Astrocyte (in vitro differentiated cells and primary cell): ENCODE data around the gene TMEM44. TPM values are rescaled to one million over a fixed set of nuclear protein-coding genes. Genes with fewer than 3 reads are reported as not detected.
"Not testable (repeated sequence)": the region's sequence is repeated elsewhere in the genome, so short reads cannot be mapped to it uniquely, and the experiment has no call there.

ENCODE experiments used
- DNase-seq: peaks from one replicate; pipeline ENCODE4 v3.0.0-alpha.2; 2010; ENCODE audit warnings: low read depth
- FAIRE-seq: peaks from 2 replicates; lab custom pipeline; 2011; peaks lifted over from hg19 to GRCh38; lab: Jason Lieb, UNC
- H2AFZ ChIP-seq: 2 replicates; pipeline ENCODE4 v1.6.0; 2012; ENCODE audit warnings: low read depth, low read length, inconsistent platforms
- H3K27ac ChIP-seq: 2 replicates; pipeline ENCODE4 v1.5.1; 2011; ENCODE audit warnings: low read depth, low read length, inconsistent platforms
- H3K27me3 ChIP-seq: 2 replicates; pipeline ENCODE4 v1.6.0; 2011; ENCODE audit warnings: low read length, inconsistent platforms; ENCODE audit not compliant: insufficient read depth
- H3K36me3 ChIP-seq: 2 replicates; pipeline ENCODE4 v1.5.1; 2011; ENCODE audit warnings: low read length, inconsistent platforms; ENCODE audit not compliant: insufficient read depth
- H3K4me1 ChIP-seq: 2 replicates; pipeline ENCODE4 v1.5.1; 2011; ENCODE audit warnings: low read length, inconsistent platforms; ENCODE audit not compliant: insufficient read depth
- H3K4me2 ChIP-seq: 2 replicates; pipeline ENCODE4 v1.6.0; 2012; ENCODE audit warnings: low read length, inconsistent platforms
- H3K4me3 ChIP-seq: 2 replicates; pipeline ENCODE4 v1.5.1; 2011; ENCODE audit warnings: low read depth, mild to moderate bottlenecking, low read length, inconsistent platforms; ENCODE audit not compliant: insufficient read depth
- H3K79me2 ChIP-seq: 2 replicates; pipeline ENCODE4 v1.6.0; 2012; ENCODE audit warnings: mild to moderate bottlenecking, low read length, inconsistent platforms; ENCODE audit not compliant: insufficient read depth
- H3K9ac ChIP-seq: 2 replicates; pipeline ENCODE4 v1.6.0; 2012; ENCODE audit warnings: mild to moderate bottlenecking, low read length, inconsistent platforms
- H3K9me3 ChIP-seq: 2 replicates; pipeline ENCODE4 v1.5.1; 2012; ENCODE audit warnings: low read depth, mild to moderate bottlenecking, low read length, inconsistent platforms; ENCODE audit not compliant: insufficient read depth
- H4K20me1 ChIP-seq: 2 replicates; pipeline ENCODE4 v1.6.0; 2012; ENCODE audit warnings: low read length, inconsistent platforms; ENCODE audit not compliant: insufficient read depth
- H3K27ac Mint-ChIP-seq: one replicate; pipeline ENCODE4 v1.8.0; 2021; ENCODE audit warnings: mild to moderate bottlenecking, mixed read lengths; ENCODE audit not compliant: unreplicated experiment
- H3K27me3 Mint-ChIP-seq: one replicate; pipeline ENCODE4 v1.8.0; 2021; ENCODE audit warnings: low read depth, mixed read lengths; ENCODE audit not compliant: unreplicated experiment
- H3K36me3 Mint-ChIP-seq: one replicate; pipeline ENCODE4 v1.8.0; 2021; ENCODE audit warnings: low read depth, mixed read lengths; ENCODE audit not compliant: unreplicated experiment
- H3K4me1 Mint-ChIP-seq: one replicate; pipeline ENCODE4 v1.8.0; 2021; ENCODE audit warnings: low read depth, mixed read lengths; ENCODE audit not compliant: unreplicated experiment
- H3K4me3 Mint-ChIP-seq: one replicate; pipeline ENCODE4 v1.8.0; 2021; ENCODE audit warnings: mild to moderate bottlenecking, moderate library complexity, mixed read lengths; ENCODE audit not compliant: unreplicated experiment
- H3K9me3 Mint-ChIP-seq: one replicate; pipeline ENCODE4 v1.8.0; 2021; ENCODE audit warnings: mild to moderate bottlenecking, mixed read lengths; ENCODE audit not compliant: unreplicated experiment
- CTCF ChIP-seq: IDR thresholded peaks from 2 replicates; pipeline ENCODE4 v1.5.1; 2011; ENCODE audit warnings: low read depth, mild to moderate bottlenecking, inconsistent platforms, low read length, moderate library complexity; ENCODE audit not compliant: insufficient read depth
- EZH2 ChIP-seq: IDR thresholded peaks from 2 replicates; pipeline ENCODE4 v1.6.1; 2012; ENCODE audit warnings: mild to moderate bottlenecking, low read length, inconsistent platforms; ENCODE audit not compliant: insufficient read depth
- total RNA-seq: library from RNA; stranded (reverse); gene quantifications from 2 replicates; pipeline ENCODE4 v1.2.1, GENCODE V29; 2021

Gene TMEM44
- total RNA-seq, 1 donor from 2014 or later = 9.8 TPM

DNA sequence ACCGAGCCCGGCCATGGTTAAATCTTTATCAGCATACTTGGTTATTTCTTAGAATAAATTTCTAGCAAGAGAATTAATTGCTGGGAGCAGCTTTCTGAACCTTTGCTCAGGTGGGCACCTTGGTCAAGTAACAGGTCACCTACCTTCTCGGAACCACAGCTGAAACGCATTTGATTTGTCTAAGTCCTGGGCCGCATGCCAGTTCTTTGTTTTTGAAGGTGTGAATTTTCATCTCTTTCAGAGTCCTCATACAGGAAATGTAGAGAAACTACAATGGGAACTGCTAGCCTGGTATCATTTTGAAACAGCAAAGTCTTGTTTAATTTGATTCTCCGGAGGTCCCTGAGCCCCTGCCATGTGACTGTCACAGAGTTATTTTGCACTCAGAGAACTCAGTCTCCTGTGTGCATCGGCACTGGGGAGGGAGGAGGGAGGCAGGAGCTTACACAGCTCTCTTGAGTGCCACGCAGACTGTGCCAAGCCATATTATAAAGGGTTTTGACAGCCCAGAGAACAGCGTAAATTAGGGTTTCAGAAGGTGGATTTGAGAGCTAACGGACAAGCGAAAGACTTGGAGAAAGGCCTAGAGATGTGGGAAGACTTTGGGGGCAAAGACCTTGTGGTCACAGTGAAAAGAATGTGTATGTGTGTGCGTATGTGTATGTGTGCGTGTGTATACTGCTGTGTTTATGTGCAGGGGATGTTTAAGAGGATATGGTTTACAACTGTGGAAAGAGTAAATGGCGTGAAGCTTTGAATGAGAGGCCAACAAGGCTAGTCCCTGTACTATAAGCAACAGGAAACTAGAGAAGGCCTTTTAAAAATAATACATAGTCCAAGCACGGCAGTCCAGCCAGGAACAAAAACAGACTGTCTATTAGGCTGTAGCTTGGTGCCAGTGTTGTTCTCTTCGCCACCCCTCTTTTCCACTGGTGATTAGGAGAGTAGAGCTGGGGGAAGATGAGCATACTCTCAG is 84.6 kb downstream of the TMEM44 start:
- peaks cover 6% of the 10 kb centered on the region for H3K4me1 ChIP-seq
- peaks cover 2% of the 10 kb centered on the region for H3K27me3 Mint-ChIP-seq
- DNase-seq (peak; percentile 68), FAIRE-seq (no peak)
- H3K27me3 ChIP-seq = no peaks in the 10 kb centered on the region
- H3K9ac ChIP-seq = no peak overlapping the region
- H3K9me3 Mint-ChIP-seq = peaks cover 5% of the 10 kb centered on the region
- no peaks in the 10 kb centered on the region for H3K36me3 ChIP-seq
- peak overlapping the region; percentile 72 for H2AFZ ChIP-seq
- H3K4me1 Mint-ChIP-seq = no peaks in the 10 kb centered on the region
- H4K20me1 ChIP-seq = no peaks in the 10 kb centered on the region
- H3K27ac Mint-ChIP-seq = no peak overlapping the region
- peak overlapping the region; percentile 5 for H3K4me2 ChIP-seq
- H3K79me2 ChIP-seq = no peaks in the 10 kb centered on the region
- H3K27ac ChIP-seq = no peak overlapping the region
- H3K36me3 Mint-ChIP-seq = no peaks in the 10 kb centered on the region
- no peak overlapping the region for H3K4me3 Mint-ChIP-seq
- no peaks in the 10 kb centered on the region for H3K9me3 ChIP-seq
- no peak for TF ChIP-seq CTCF
- no peak for TF ChIP-seq EZH2
- no peak overlapping the region for H3K4me3 ChIP-seq

GRCh38 chr3:194547042-194547441 is 86.2 kb downstream of the TMEM44 start:
- no peak overlapping the region for H3K4me2 ChIP-seq
- H3K9me3 Mint-ChIP-seq = peaks cover 5% of the 10 kb centered on the region
- H3K4me1 Mint-ChIP-seq = no peaks in the 10 kb centered on the region
- no peak overlapping the region for H3K4me3 Mint-ChIP-seq
- peaks cover 6% of the 10 kb centered on the region for H3K4me1 ChIP-seq
- H3K27me3 ChIP-seq = no peaks in the 10 kb centered on the region
- H3K9me3 ChIP-seq = no peaks in the 10 kb centered on the region
- no peaks in the 10 kb centered on the region for H3K36me3 ChIP-seq
- FAIRE-seq (no peak), DNase-seq (no peak)
- H3K36me3 Mint-ChIP-seq = no peaks in the 10 kb centered on the region
- no peak overlapping the region for H3K9ac ChIP-seq
- peaks cover under 1% of the 10 kb centered on the region for H3K27me3 Mint-ChIP-seq
- H4K20me1 ChIP-seq = no peaks in the 10 kb centered on the region
- H2AFZ ChIP-seq = no peak overlapping the region
- no peaks in the 10 kb centered on the region for H3K79me2 ChIP-seq
- H3K27ac Mint-ChIP-seq = no peak overlapping the region
- H3K4me3 ChIP-seq = no peak overlapping the region
- no peak overlapping the region for H3K27ac ChIP-seq
- TF ChIP-seq CTCF (no peak), EZH2 (no peak)

- H3K79me2 ChIP-seq, H3K36me3 Mint-ChIP-seq, H3K36me3 ChIP-seq, H3K9me3 ChIP-seq, H3K27ac Mint-ChIP-seq, H4K20me1 ChIP-seq, H3K9me3 Mint-ChIP-seq, H2AFZ ChIP-seq, DNase-seq, H3K27ac ChIP-seq, H3K4me1 Mint-ChIP-seq, H3K4me3 ChIP-seq, H3K9ac ChIP-seq, H3K27me3 Mint-ChIP-seq, FAIRE-seq, H3K4me3 Mint-ChIP-seq, H3K4me2 ChIP-seq, H3K27me3 ChIP-seq, H3K4me1 ChIP-seq: not testable (repeated sequence)
These were observed 87.7 kb downstream of the TMEM44 start for GRCh38 chr3:194545538-194545937.
